ENCODE results near the gene RAPGEF2.
"Not testable (repeated sequence)": the region's sequence is repeated elsewhere in the genome, so short reads cannot be mapped to it uniquely, and the experiment has no call there.

Gene RAPGEF2, protein sequence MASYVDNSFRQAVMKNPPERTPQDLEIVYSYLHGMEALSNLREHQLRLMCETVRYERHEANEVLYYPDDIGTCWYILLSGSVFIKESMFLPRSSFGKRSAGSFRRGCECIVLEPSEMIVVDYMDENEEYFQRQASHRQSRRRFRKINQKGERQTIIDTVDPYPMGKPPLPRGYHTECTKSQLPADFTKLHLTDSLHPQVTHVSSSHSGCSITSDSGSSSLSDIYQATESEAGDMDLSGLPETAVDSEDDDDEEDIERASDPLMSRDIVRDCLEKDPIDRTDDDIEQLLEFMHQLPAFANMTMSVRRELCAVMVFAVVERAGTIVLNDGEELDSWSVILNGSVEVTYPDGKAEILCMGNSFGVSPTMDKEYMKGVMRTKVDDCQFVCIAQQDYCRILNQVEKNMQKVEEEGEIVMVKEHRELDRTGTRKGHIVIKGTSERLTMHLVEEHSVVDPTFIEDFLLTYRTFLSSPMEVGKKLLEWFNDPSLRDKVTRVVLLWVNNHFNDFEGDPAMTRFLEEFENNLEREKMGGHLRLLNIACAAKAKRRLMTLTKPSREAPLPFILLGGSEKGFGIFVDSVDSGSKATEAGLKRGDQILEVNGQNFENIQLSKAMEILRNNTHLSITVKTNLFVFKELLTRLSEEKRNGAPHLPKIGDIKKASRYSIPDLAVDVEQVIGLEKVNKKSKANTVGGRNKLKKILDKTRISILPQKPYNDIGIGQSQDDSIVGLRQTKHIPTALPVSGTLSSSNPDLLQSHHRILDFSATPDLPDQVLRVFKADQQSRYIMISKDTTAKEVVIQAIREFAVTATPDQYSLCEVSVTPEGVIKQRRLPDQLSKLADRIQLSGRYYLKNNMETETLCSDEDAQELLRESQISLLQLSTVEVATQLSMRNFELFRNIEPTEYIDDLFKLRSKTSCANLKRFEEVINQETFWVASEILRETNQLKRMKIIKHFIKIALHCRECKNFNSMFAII (N-terminal part only)

DNA sequence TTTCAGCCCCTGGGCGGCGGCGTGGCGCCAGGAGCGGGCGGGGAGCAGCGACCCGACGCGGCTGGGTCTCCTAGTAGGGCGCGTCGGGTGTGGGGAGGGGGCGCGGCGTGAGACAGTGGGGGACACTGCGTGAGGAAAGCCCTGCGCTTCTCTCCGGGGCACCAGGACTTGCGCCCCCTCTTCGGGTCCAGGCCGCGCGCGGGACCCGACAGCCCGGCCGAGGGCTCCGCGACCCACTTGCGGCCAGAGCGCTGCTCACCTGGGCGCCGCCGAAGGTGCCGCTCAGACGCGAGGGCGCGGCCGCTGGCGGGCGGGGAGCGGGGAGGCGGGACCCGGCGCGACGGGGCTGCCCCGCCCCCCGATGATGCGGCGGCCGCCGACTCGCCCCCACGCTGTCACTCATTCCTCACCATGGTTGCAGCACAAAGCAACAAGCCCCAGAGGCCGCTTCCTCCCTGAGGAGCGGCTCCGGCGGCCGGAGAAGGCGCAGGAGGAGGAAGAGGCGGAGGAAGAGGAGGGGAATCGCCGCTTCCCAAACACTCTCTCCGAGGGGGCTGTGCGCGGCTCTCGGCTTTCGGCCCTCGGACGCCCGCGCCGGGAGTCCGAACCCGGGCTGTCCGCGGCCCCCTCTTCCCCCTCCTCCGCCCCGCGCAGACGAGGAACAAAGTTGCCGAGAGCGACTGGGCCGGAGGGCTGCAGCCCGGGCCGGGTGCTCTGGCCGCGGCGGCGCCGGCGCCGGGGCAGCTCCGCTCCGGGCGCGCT, at the start of gene RAPGEF2:
TSS of gene RAPGEF2 (plus strand) at position 458 of the 762 bp plus-strand sequence. CDS start 1,084 bp downstream, outside the sequence.
- peak; percentile 73 to 82 for DNase-seq (ENCODE audit: low read depth in 2 of 2)

DNA sequence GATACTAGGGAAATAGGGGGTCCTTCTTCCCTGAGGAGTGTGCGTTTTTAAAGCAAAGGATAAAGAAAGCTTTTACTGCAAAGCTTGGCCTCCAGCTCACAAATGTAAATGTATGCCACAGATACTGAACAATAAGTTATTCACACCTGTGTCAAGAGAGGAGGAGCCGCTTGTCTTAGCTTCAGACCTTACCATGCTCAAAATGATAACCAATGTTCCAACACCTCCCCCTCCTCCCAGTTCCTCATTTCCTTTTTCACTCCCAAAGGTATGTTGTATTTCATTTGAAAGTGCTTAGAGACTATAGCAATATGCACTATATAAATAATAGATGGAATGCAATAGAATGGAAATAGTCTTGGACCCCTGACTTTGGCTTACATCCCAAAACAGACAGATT, 47.0 kb upstream of the RAPGEF2 start:
- DNase-seq (ENCODE audit: low read depth in 2 of 2) = no peak

DNA sequence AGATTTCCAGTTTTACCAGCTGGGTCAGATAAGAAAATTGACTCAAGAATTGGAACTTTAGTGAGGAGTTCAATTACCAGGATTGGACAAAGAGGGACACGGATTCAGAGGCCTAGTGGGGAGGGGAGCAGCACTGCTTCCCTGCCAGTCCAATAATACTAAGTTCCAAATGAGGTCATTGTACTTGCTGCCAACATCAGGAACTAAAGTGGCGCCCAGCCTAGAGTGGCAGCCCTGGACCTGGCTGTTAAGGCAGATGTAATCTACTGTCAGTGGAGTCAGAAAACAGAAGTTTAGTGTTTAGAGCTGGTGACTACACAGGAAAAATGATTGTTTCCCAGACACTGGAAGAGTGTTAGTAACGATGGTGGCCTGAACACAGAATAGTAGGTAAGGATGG, 42.7 kb upstream of the RAPGEF2 start:
- no peak for DNase-seq (ENCODE audit: low read depth in 2 of 2)

DNA sequence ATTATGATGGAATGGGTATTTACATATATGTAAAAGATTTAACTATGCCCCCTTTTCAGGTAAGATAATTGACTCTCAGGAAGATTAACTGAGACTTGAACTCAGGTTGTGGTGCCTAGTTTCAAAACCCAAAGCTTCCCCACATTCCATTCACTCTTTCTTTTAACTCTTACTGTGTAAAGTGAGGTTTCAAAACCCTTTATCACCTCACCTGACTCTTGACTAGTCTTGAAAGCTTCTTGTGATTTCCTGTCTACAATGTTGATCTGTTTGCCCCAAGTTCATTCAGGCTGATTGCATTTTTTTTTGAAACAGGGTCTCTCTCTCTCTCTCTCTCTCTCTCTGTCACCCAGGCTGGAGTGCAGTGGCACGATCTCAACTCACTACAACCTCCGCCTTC, 40.5 kb upstream of the RAPGEF2 start:
- DNase-seq (ENCODE audit: low read depth in 2 of 2) = no peak

- no peak for DNase-seq (ENCODE audit: low read depth in 2 of 2)
Measured at GRCh38 chr4:159065513-159066240, 37.2 kb upstream of the RAPGEF2 start.

DNA sequence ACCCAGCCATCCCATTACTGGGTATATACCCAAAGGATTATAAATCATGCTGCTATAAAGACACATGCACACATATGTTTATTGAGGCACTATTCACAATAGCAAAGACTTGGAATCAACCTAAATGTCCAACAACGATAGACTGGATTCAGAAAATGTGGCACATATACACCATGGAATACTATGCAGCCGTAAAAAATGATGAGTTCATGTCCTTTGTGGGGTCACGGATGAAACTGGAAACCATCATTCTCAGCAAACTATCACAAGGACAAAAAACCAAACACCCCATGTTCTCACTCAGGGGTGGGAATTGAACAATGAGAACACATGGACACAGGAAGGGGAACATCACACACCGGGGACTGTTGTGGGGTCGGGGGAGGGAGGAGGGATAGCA, 34.7 kb upstream of the RAPGEF2 start:
- DNase-seq (ENCODE audit: low read depth in 2 of 2) = not testable (repeated sequence)

- DNase-seq (ENCODE audit: low read depth in 2 of 2) = no peak
Measured at GRCh38 chr4:159069922-159070321, 33.0 kb upstream of the RAPGEF2 start.

DNA sequence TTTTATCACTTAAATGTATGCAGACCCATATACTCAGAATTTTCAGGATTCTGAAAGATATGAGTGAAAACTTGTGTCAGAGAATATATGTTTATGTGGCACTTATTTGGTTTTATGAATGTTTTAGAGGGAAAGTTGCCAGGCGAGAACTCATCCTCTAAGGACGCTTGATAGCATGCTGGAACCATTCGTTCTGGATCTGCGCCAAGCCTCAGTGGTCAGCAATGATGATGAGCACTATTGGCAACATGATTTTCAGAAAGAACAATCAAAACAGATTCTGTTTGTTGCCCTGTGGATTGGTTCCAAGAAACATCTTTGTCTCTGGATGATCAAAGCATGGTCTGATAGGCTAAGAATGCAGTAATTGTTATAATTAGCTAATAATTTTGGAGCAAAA, 32.1 kb upstream of the RAPGEF2 start:
- no peak for DNase-seq (ENCODE audit: low read depth in 2 of 2)

GRCh38 chr4:159071178-159071968, 31.5 kb upstream of the RAPGEF2 start:
- no peak for DNase-seq (ENCODE audit: low read depth in 2 of 2)

DNA sequence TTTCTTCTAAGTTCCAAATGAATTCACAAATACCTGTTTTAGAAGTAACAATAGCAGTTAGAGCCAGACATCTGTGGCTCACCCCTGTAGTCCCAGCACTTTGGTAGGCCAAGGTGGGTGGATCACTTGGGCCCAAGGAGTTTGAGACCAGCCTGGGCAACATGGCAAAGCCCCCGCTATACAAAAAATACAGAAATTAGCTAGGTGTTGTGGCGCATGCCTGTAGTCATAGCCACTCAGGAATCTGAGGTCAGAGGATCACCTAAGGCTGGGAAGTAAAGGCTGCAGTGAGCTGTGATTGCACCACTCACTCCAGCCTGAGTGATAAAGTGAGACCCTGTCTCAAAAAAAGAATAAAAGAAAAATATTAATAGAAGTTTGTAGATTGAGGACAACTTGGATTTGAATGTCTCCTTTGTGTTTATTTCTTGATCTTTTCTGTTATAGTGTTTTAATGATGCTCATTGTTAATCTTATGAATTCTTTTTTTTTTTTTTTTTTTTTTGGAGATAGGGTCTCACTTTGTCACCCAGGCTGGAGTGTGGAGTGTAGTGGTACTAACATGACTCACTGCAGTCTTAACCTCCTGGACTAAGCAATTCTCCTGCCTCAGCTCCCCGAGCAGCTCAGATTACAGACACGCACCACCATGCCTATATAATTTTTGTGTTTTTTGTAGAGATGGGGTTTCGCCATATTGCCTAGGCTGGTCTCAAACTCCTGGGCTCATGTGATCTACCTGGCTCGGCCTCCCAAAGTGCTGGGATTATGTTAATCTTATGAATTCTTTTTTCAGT, 30.7 kb upstream of the RAPGEF2 start:
- DNase-seq (ENCODE audit: low read depth in 2 of 2) = no peak

DNA sequence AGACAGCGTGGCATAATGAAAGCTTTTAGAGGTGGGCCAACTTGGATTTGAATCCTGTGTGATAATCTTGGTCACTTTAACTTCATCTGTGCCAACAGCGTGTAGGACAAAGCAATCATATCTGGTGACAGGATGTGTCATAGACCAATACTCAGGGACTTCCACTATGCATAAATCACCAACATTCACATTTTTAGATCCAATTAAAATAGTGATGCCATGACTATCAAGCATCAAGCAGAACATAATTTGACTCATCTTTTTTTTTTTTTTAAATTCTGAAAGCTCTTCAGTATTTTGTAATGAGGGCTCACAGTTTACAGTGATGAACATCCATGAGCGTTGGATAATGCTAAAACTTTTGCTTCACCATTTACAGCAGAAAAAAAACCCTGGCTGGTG, 27.3 kb upstream of the RAPGEF2 start:
- no peak for DNase-seq (ENCODE audit: low read depth in 2 of 2)

DNA sequence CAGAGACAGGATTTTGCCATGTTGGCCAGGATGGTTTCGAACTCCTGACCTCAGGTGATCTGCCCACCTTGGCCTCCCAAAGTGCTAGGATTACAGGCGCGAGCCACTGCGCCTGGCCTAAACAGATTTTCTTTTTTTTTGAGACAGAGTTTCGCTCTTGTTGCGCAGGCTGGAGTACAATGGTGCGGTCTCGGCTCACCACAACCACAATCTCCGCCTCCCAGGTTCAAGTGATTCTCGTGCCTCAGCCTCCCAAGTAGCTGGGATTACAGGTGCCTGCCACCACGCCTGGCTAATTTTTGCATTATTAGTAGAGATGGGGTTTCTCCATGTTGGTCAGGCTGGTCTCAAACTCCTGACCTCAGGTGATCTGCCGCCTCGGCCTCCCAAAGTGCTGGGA, 25.9 kb upstream of the RAPGEF2 start:
- not testable (repeated sequence) for DNase-seq (ENCODE audit: low read depth in 2 of 2)

DNA sequence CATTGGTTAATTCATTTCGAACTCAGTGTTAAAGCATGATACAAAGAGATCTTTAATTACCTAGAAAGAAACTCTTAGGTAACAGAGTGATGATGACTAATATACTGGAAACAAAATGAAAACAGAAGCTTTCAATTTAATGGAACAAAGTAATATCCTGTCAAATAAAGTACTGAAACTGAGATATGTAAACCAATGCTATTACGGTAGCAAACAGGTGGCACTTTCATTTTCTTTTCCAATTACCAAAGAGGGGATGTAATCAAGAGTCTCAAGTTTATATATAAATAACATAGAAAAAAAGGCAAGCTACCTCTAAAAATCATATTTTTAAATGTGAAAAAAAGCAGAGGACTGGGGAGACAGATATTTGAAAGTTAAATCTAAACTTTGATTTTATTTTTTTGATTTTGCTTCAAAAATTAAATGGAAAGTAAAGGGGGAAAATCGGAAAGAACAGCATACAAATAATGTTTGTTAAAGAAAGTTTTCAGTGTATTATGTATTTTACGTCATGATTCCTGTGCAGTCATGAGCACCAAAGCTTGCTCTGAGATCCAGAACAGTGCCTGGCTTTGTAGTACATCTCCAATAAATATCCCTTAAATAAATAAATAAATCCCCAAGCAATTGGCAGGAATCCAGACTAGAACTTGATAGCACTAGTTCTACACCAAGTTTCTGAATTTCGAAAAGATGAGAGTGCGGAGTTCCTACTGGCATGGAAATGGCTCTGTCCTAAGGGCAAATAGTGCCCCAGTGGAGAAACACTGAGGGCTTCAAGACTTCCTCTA, 25.0 kb upstream of the RAPGEF2 start:
- no peak for DNase-seq (ENCODE audit: low read depth in 2 of 2)

DNA sequence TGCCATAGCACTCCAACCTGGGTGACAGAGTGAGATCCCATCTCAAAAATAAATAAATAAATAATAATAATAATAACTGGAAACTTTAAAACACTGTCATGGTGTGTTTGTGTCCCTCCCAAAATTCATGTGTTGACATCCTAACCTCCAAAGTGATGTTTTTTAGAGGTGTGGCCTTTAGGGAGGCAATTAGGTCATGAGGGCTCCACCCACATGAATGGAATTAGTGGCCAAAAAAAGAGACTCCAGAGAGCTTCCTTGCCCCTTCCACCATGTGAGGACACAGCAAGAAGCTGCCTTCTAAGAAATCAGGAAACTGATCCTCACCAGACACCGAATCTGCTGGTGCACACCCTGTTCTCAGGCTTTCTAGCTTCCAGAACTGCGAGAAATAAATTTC, 23.8 kb upstream of the RAPGEF2 start:
- no peak for DNase-seq (ENCODE audit: low read depth in 2 of 2)

- no peak for DNase-seq (ENCODE audit: low read depth in 2 of 2)
Measured at GRCh38 chr4:159086606-159087005, 16.3 kb upstream of the RAPGEF2 start.

GRCh38 chr4:159090255-159090654, 12.6 kb upstream of the RAPGEF2 start:
- DNase-seq (ENCODE audit: low read depth in 2 of 2) = no peak

GRCh38 chr4:159094156-159094555, 8.7 kb upstream of the RAPGEF2 start:
- not testable (repeated sequence) for DNase-seq (ENCODE audit: low read depth in 2 of 2)

DNA sequence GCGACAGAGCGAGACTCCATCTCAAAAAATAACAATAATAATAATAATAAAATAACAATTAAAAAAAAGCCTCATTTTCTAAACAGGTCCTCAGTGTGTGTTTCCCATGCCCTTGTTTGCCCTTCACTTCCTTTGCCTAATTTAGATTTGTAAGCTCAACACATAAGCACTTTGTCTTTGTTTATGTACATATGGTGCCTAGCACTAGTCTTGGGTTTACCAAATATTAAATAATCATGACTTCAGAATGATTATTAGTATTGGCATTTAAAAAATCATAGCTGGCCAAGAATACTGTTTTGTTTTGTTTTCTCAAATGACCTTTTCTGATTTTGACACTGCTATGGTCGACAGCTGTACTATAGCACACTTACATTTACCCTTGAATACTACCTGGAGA, 6.4 kb upstream of the RAPGEF2 start:
- DNase-seq (ENCODE audit: low read depth in 2 of 2) = no peak

DNA sequence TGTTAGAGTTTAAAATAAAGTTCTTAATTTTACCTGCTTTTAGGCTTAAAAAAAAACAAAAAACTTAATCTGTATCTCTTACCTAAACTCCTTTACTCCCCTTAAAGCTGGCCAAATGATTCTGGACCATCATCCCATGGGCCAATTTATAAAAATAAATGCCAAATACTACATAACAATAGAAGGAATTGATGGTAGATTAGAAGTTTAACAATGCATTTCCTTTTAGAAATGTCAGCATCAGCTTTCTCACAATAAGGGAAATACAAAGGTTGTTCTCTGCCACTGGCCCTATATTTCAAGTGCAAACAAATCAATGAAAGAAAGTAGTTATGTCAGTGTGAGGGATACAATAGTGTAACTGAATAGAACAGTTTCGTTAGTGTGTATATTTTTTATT, 5.7 kb upstream of the RAPGEF2 start:
- no peak for DNase-seq (ENCODE audit: low read depth in 2 of 2)
